Measurements from ENCODE around the gene SELENBP1.

Gene SELENBP1

GRCh38 chr1:151370211-151370911 lies 2.1 kb downstream of the SELENBP1 start:
- no peaks in the 10 kb centered on the region for H3K4me1 ChIP-seq (ENCODE audit: insufficient read depth, poor library complexity, severe bottlenecking)
- no peak overlapping the region for H3K4me3 ChIP-seq (ENCODE audit: severe bottlenecking)
- TF ChIP-seq CTCF (IDR thresholded peaks at IDR 0.05; ENCODE audit: poor library complexity, severe bottlenecking): no peak
- ATAC-seq (ENCODE audit: low read depth) (no peak), DNase-seq (ENCODE audit: low spot score) (no peak)
- no peak overlapping the region for H3K27ac ChIP-seq (ENCODE audit: poor library complexity, severe bottlenecking)
- H3K27me3 ChIP-seq (ENCODE audit: insufficient read depth, poor library complexity, severe bottlenecking): no peaks in the 10 kb centered on the region
- no peaks in the 10 kb centered on the region for H3K36me3 ChIP-seq (ENCODE audit: low read depth)
- no peaks in the 10 kb centered on the region for H3K9me3 ChIP-seq (ENCODE audit: severe bottlenecking)

GRCh38 chr1:151369621-151370048 lies 2.9 kb downstream of the SELENBP1 start:
- Histone ChIP-seq H3K4me3 (ENCODE audit: severe bottlenecking) (no peak overlapping the region), H3K27ac (ENCODE audit: poor library complexity, severe bottlenecking) (no peak overlapping the region), H3K27me3 (ENCODE audit: insufficient read depth, poor library complexity, severe bottlenecking) (no peaks in the 10 kb centered on the region), H3K36me3 (ENCODE audit: low read depth) (no peaks in the 10 kb centered on the region), H3K4me1 (ENCODE audit: insufficient read depth, poor library complexity, severe bottlenecking) (no peaks in the 10 kb centered on the region), H3K9me3 (ENCODE audit: severe bottlenecking) (no peaks in the 10 kb centered on the region)
- no peak for TF ChIP-seq CTCF (IDR thresholded peaks at IDR 0.05; ENCODE audit: poor library complexity, severe bottlenecking)
- DNase-seq (ENCODE audit: low spot score): no peak
- no peak for ATAC-seq (ENCODE audit: low read depth)

- no peak overlapping the region for H3K27ac ChIP-seq (ENCODE audit: poor library complexity, severe bottlenecking)
Observed at GRCh38 chr1:151369302-151369610, 3.2 kb downstream of the SELENBP1 start.

GRCh38 chr1:151368393-151369301 lies 3.9 kb downstream of the SELENBP1 start:
- H3K4me3 ChIP-seq (ENCODE audit: severe bottlenecking): no peak overlapping the region

More at GRCh38 chr1:151369302-151369610, 3.2 kb downstream of the SELENBP1 start:
- no peak for TF ChIP-seq CTCF (IDR thresholded peaks at IDR 0.05; ENCODE audit: poor library complexity, severe bottlenecking)
- no peak overlapping the region for H3K4me3 ChIP-seq (ENCODE audit: severe bottlenecking)
- H3K27me3 ChIP-seq (ENCODE audit: insufficient read depth, poor library complexity, severe bottlenecking): no peaks in the 10 kb centered on the region
- no peaks in the 10 kb centered on the region for H3K9me3 ChIP-seq (ENCODE audit: severe bottlenecking)
- ATAC-seq (ENCODE audit: low read depth): no peak
- no peaks in the 10 kb centered on the region for H3K36me3 ChIP-seq (ENCODE audit: low read depth)
- no peak for DNase-seq (ENCODE audit: low spot score)
- H3K4me1 ChIP-seq (ENCODE audit: insufficient read depth, poor library complexity, severe bottlenecking): no peaks in the 10 kb centered on the region

More at GRCh38 chr1:151368393-151369301, 3.9 kb downstream of the SELENBP1 start:
- no peak for DNase-seq (ENCODE audit: low spot score)
- TF ChIP-seq CTCF (IDR thresholded peaks at IDR 0.05; ENCODE audit: poor library complexity, severe bottlenecking): no peak
- Histone ChIP-seq H3K4me1 (ENCODE audit: insufficient read depth, poor library complexity, severe bottlenecking) (no peaks in the 10 kb centered on the region), H3K27me3 (ENCODE audit: insufficient read depth, poor library complexity, severe bottlenecking) (no peaks in the 10 kb centered on the region), H3K36me3 (ENCODE audit: low read depth) (no peaks in the 10 kb centered on the region), H3K9me3 (ENCODE audit: severe bottlenecking) (no peaks in the 10 kb centered on the region), H3K27ac (ENCODE audit: poor library complexity, severe bottlenecking) (no peak overlapping the region)
- ATAC-seq (ENCODE audit: low read depth): no peak

Data from RWPE2 (cell line).